GM12878 (cell line): Measurements from ENCODE around the gene RALGDS. TPM values are rescaled to one million over a fixed set of nuclear protein-coding genes. Genes with fewer than 3 reads are reported as not detected.

ENCODE experiments used
- ATAC-seq: fragments of 200-7000 bp; cut with Tn5 transposase; 3 replicates; pipeline ENCODE4 v1.9.1; 2020; ENCODE audit warnings: mild to moderate bottlenecking, moderate library complexity
- BruUV-seq: library from RNA; stranded (reverse); fragments of 400-500 nt; replicated peaks from 2 replicates; lab custom pipeline; 2021; lab: Mats Ljungman, UMichigan
- CTCF ChIA-PET: fragments of 300-600 bp; sonication (Branson Sonifier 250); formaldehyde crosslinking; extraction: SDS; loops from one replicate; lab custom pipeline; 2021; ENCODE audit warnings: inconsistent platforms; lab: Yijun Ruan, JAX
- POLR2A ChIA-PET: fragments of 350-600 bp; formaldehyde crosslinking; extraction: SDS; loops from one replicate; lab custom pipeline; 2021; ENCODE audit warnings: inconsistent platforms; lab: Charles Lee
- RAD21 ChIA-PET: fragments of 300-600 bp; sonication (Branson Sonifier 250); formaldehyde crosslinking; loops from one replicate; lab custom pipeline; 2023; ENCODE audit warnings: antibody characterized with exemption; ENCODE audit not compliant: unreplicated experiment; lab: Charles Lee
- SMC1A ChIA-PET: fragments of 300-600 bp; sonication (Branson Sonifier 250); formaldehyde crosslinking; loops from one replicate; lab custom pipeline; 2023; ENCODE audit not compliant: unreplicated experiment, uncharacterized antibody; lab: Charles Lee
- DNase-seq: peaks from one replicate; pipeline ENCODE4 v3.0.0-alpha.2; 2011; ENCODE audit warnings: low read depth, low spot score
- FAIRE-seq: peaks from 3 replicates; lab custom pipeline; 2011; peaks lifted over from hg19 to GRCh38; lab: Jason Lieb, UNC
- H2AFZ ChIP-seq: 2 replicates; pipeline ENCODE4 v1.6.0; 2011; ENCODE audit warnings: low read depth, low read length, control low read depth; ENCODE audit not compliant: control insufficient read depth
- H3K27ac ChIP-seq: 2 replicates; pipeline ENCODE4 v1.5.1; 2011; ENCODE audit warnings: control low read depth; ENCODE audit not compliant: control insufficient read depth, insufficient read depth
- H3K27me3 ChIP-seq, 2 experiments: replicated peaks in 1 of 2; 2 replicates each; pipeline versions ENCODE4 v1.6.0 to v1.6.1; 2011; ENCODE audit warnings: low read length in 1 of 2; ENCODE audit not compliant: control insufficient read depth in 2 of 2, insufficient read depth in 2 of 2
- H3K36me3 ChIP-seq, 2 experiments: 2 replicates each; pipeline ENCODE4 v1.5.1; 2011; ENCODE audit warnings: low read length in 1 of 2; ENCODE audit not compliant: control insufficient read depth in 2 of 2, insufficient read depth in 2 of 2
- H3K4me1 ChIP-seq: 2 replicates; pipeline ENCODE4 v1.6.1; 2011; ENCODE audit warnings: mild to moderate bottlenecking, low read length, moderate library complexity, mixed read lengths; ENCODE audit not compliant: control insufficient read depth, insufficient read depth
- H3K4me2 ChIP-seq: 2 replicates; pipeline ENCODE4 v1.6.0; 2011; ENCODE audit warnings: control low read depth; ENCODE audit not compliant: control insufficient read depth, insufficient read depth
- H3K4me3 ChIP-seq: fragments of 200-600 bp; sonication (generic); 2 replicates; pipeline ENCODE4 v1.5.1; 2016
- H3K79me2 ChIP-seq: 2 replicates; pipeline ENCODE4 v1.6.0; 2011; ENCODE audit warnings: low read length; ENCODE audit not compliant: control insufficient read depth, insufficient read depth
- H3K9ac ChIP-seq: 2 replicates; pipeline ENCODE4 v1.8.0; 2011; ENCODE audit warnings: low read length, control low read depth, mixed read lengths; ENCODE audit not compliant: control insufficient read depth, insufficient read depth
- H3K9me3 ChIP-seq: replicated peaks from 3 replicates; pipeline ENCODE4 v1.5.1; 2011; ENCODE audit warnings: mild to moderate bottlenecking, low read length; ENCODE audit not compliant: control insufficient read depth, insufficient read depth
- H4K20me1 ChIP-seq: 2 replicates; pipeline ENCODE4 v1.6.0; 2011; ENCODE audit not compliant: control insufficient read depth, insufficient read depth
- E2F8 ChIP-seq: fragments of 450-650 bp; IDR thresholded peaks from 2 replicates; pipeline ENCODE4 v1.6.1; 2018; ENCODE audit warnings: mild to moderate bottlenecking, low read depth, moderate library complexity; ENCODE audit not compliant: partially characterized antibody
- SMARCA5 ChIP-seq: fragments of 450-650 bp; IDR thresholded peaks from 2 replicates; pipeline ENCODE4 v1.6.1; 2017; ENCODE audit warnings: mild to moderate bottlenecking
- WGBS: methylation state at CpG from one replicate; pipeline ENCODE4 v1.1.6; 2016; ENCODE audit warnings: low lambda C conversion rate; ENCODE audit not compliant: insufficient replicate concordance, insufficient coverage; ENCODE audit errors: missing lambda C conversion rate; 5-methylcytosine and 5-hydroxymethylcytosine counted together
- in situ Hi-C: fragments of 300-500 bp; cut with MboI; formaldehyde crosslinking; loops from 9 replicates; pipeline ENCODE4 v1.14.3; 2018; ENCODE audit warnings: mixed read lengths
- intact Hi-C: fragments of 100-400 bp; cut with micrococcal nuclease; formaldehyde crosslinking; loops from one replicate; pipeline ENCODE4 v1.14.2; 2022; ENCODE audit not compliant: unreplicated experiment
- polyA plus RNA-seq, 11 experiments: library from polyadenylated mRNA; depleted of rRNA in 4 of 11; unstranded in 6 of 11; stranded (reverse) in 5 of 11; fragments of >200 nt; fragmentation: Nextera tagmentation in 4 of 11; fragmentation: Illumina TruSeq in 1 of 11; extraction: Ambion mirVana in 4 of 11; extraction: Trizol in 1 of 11; gene quantifications; 1 replicate in 1 of 11; 2 replicates in 10 of 11; pipeline versions ENCODE4 v1.2.1 to v1.2.3, GENCODE V29; 2011 to 2016; ENCODE audit warnings: inconsistent platforms in 2 of 11, missing spikeins in 2 of 11, low read depth in 1 of 11
- total RNA-seq, 4 experiments: library from RNA; depleted of rRNA in 3 of 4; stranded (reverse); fragments of >200 nt in 3 of 4; fragmentation: Illumina TruSeq in 1 of 4; extraction: Trizol in 1 of 4; gene quantifications; 2 replicates each; pipeline versions ENCODE4 v1.2.1 to v1.2.3, GENCODE V29; 2013 to 2021

RALGDS gene
- total and polyA plus RNA-seq, 10 of the 15 experiments (the other 5 are each of a cell fraction or from before 2014, with no cell fraction given) = 1.3 to 48.6 (median 21.2) TPM

GRCh38 chr9:133111808-133112662 is 9.0 kb downstream of the RALGDS start:
- Histone ChIP-seq H3K79me2 (peaks cover 46% of the 10 kb centered on the region), H3K9ac (no peak overlapping the region), H3K27me3 (no peaks in the 10 kb centered on the region), H3K27ac (peak overlapping the region; percentile 72), H3K4me1 (peaks cover 47% of the 10 kb centered on the region)
- SMC1A ChIA-PET = interaction anchor here (1.0 to 1.1 kb wide), 2 partner anchors 32 to 47 kb away, joined by 3 to 7 read pairs; no protein-coding TSS in a partner anchor
- CTCF ChIA-PET = interaction anchor here (0.7 to 22.5 kb wide), 3 partner anchors 14 to 34 kb away, joined by 3 to 401 read pairs (median 3); no protein-coding TSS in a partner anchor
- WGBS = 86% methylated on average over 30 of the region's 30 CpGs
- ATAC-seq = no peak
- TF ChIP-seq E2F8 = no peak
- peak; percentile 70; the same call in 1 of the 2 replicates for TF ChIP-seq SMARCA5
- TF ChIP-seq, all 136 proteins: peak for 1
- H2AFZ ChIP-seq = no peak overlapping the region
- H3K36me3 ChIP-seq = peaks cover 20 to 22% of the 10 kb centered on the region in 2 experiments; a peak in 3 of 4 replicates
- 0 out of 2 replicates have a peak overlapping the region, but pooled peaks have one; percentile 13 for H3K4me2 ChIP-seq
- POLR2A ChIA-PET = interaction anchor here (1.1 to 7.3 kb wide), 4 partner anchors 11 to 36 kb away, joined by 3 to 66 read pairs (median 12); no protein-coding TSS in a partner anchor
- H3K9me3 ChIP-seq = no peaks in the 10 kb centered on the region
- no peak overlapping the region for H3K4me3 ChIP-seq
- intact Hi-C loops (no loop called here), in situ Hi-C loops (no loop called here)
- no TSS peak for BruUV-seq
- DNase-seq (no peak), FAIRE-seq (no peak)
- no peaks in the 10 kb centered on the region for H4K20me1 ChIP-seq
- RAD21 ChIA-PET = interaction anchor here (4.6 to 14.4 kb wide), 2 partner anchors 21 to 34 kb away, joined by 24 to 219 read pairs; no protein-coding TSS in a partner anchor
